PFSK-1 (cell line): ENCODE measurements around the gene WDR70.

Experiments used
- FOXP2 ChIP-seq: optimal IDR thresholded peaks from 2 replicates; pipeline ENCODE3; 2011; ENCODE audit warnings: borderline replicate concordance, control low read depth, inconsistent platforms; ENCODE audit not compliant: insufficient read depth; ENCODE audit errors: extremely low read length, extremely low read depth
- POLR2AphosphoS5 ChIP-seq: IDR thresholded peaks from 2 replicates; pipeline ENCODE4 v1.6.1; 2012; ENCODE audit warnings: low read depth, mild to moderate bottlenecking, control low read depth, low read length, moderate library complexity
- REST ChIP-seq, 2 experiments: IDR thresholded peaks; 2 replicates each; pipeline versions ENCODE4 v1.6.1 to v1.8.0; 2011 to 2012; ENCODE audit warnings: low read depth in 2 of 2, low read length in 2 of 2, control low read depth in 1 of 2, inconsistent platforms in 1 of 2, mild to moderate bottlenecking in 1 of 2, moderate library complexity in 1 of 2; ENCODE audit not compliant: insufficient read depth in 1 of 2
- SIN3A ChIP-seq: IDR thresholded peaks from 2 replicates; pipeline ENCODE4 v1.6.1; 2012; ENCODE audit warnings: mild to moderate bottlenecking, low read length, moderate library complexity, borderline replicate concordance; ENCODE audit not compliant: insufficient read depth
- TAF1 ChIP-seq: IDR thresholded peaks from 2 replicates; pipeline ENCODE4 v1.6.1; 2012; ENCODE audit warnings: low read length, control low read depth, borderline replicate concordance; ENCODE audit not compliant: insufficient read depth

The WDR70 gene

GRCh38 chr5:37771731-37772130, 392.6 kb downstream of the WDR70 start:
- TF ChIP-seq SIN3A (no peak), POLR2AphosphoS5 (no peak), REST (IDR thresholded peaks at IDR 0.05; ENCODE audit: insufficient read depth in 1 of 2, low read depth in 2 of 2, low read length in 2 of 2) (no peak), TAF1 (no peak), FOXP2 (no peak)

GRCh38 chr5:37772255-37772654, 393.1 kb downstream of the WDR70 start:
- TF ChIP-seq TAF1 (no peak), POLR2AphosphoS5 (no peak), FOXP2 (no peak), SIN3A (no peak), REST (IDR thresholded peaks at IDR 0.05; ENCODE audit: insufficient read depth in 1 of 2, low read depth in 2 of 2, low read length in 2 of 2) (no peak)

GRCh38 chr5:37773809-37774208, 394.7 kb downstream of the WDR70 start:
- no peak for TF ChIP-seq REST (IDR thresholded peaks at IDR 0.05; ENCODE audit: insufficient read depth in 1 of 2, low read depth in 2 of 2, low read length in 2 of 2)
- no peak for TF ChIP-seq FOXP2
- no peak for TF ChIP-seq TAF1
- no peak for TF ChIP-seq POLR2AphosphoS5
- no peak for TF ChIP-seq SIN3A

DNA sequence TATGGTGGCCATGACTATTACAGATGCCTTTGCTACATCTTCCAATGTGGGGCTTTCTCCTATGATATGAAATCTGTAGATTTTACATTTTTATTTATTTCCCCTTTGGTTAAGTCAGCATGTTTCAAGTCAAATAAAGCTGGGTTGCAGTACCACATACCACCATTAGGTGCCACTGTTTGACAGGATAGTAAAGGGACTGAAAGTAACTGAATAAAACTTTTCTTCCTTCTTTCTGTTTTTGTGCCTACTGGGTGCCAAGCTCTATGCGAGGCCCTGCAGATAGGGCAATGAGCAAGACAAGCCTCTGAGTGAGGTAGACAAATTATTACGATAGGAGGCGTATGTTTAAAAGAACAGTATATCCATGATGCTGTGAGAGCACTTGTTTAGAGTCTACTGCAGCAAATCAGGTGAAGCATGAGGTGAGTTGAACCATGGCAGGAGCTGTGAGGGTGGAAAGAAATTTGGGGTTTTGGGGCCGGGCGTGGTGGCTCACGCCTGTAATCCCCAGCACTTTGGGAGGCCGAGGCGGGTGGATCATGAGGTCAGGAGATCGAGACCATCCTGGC, 395.9 kb downstream of the WDR70 start:
- no peak for TF ChIP-seq TAF1
- TF ChIP-seq POLR2AphosphoS5, result no peak
- TF ChIP-seq REST (IDR thresholded peaks at IDR 0.05; ENCODE audit: insufficient read depth in 1 of 2, low read depth in 2 of 2, low read length in 2 of 2), result no peak
- TF ChIP-seq SIN3A, result no peak
- TF ChIP-seq FOXP2, result no peak
